Hepatocyte (in vitro differentiated cells): ENCODE results near the gene FGGY. TPM values are rescaled to one million over a fixed set of nuclear protein-coding genes. Genes with fewer than 3 reads are reported as not detected.
"Not testable (repeated sequence)": the region's sequence is repeated elsewhere in the genome, so short reads cannot be mapped to it uniquely, and the experiment has no call there.

Source experiments
- DNase-seq: peaks from one replicate; pipeline ENCODE4 v3.0.0-alpha.2; 2016; ENCODE audit warnings: low spot score
- H2AFZ ChIP-seq: fragments of 200-600 bp; sonication (generic); 2 replicates; pipeline ENCODE4 v1.6.0; 2016; ENCODE audit warnings: antibody characterized with exemption, mild to moderate bottlenecking
- H3K27ac ChIP-seq: fragments of 200-600 bp; sonication (generic); 2 replicates; pipeline ENCODE4 v1.5.1; 2016; ENCODE audit warnings: mild to moderate bottlenecking
- H3K27me3 ChIP-seq: fragments of 200-600 bp; sonication (generic); 2 replicates; pipeline ENCODE4 v1.6.1; 2016
- H3K36me3 ChIP-seq: fragments of 200-600 bp; sonication (generic); replicated peaks from 2 replicates; pipeline ENCODE4 v1.5.1; 2016; ENCODE audit warnings: low read depth; ENCODE audit not compliant: insufficient read depth
- H3K4me1 ChIP-seq: fragments of 200-600 bp; sonication (generic); 2 replicates; pipeline ENCODE4 v1.5.1; 2016; ENCODE audit warnings: mild to moderate bottlenecking, moderate library complexity; ENCODE audit not compliant: insufficient read depth
- H3K4me2 ChIP-seq: fragments of 200-600 bp; sonication (generic); 2 replicates; pipeline ENCODE4 v1.6.0; 2016
- H3K4me3 ChIP-seq: fragments of 200-600 bp; sonication (generic); 2 replicates; pipeline ENCODE4 v1.5.1; 2016; ENCODE audit warnings: mild to moderate bottlenecking
- H3K79me2 ChIP-seq: fragments of 200-600 bp; sonication (generic); 2 replicates; pipeline ENCODE4 v1.6.0; 2017; ENCODE audit warnings: mild to moderate bottlenecking
- H3K9me2 ChIP-seq: fragments of 200-600 bp; sonication (generic); replicated peaks from 2 replicates; pipeline ENCODE4 v1.6.0; 2017; ENCODE audit warnings: mild to moderate bottlenecking; ENCODE audit not compliant: insufficient read depth
- H3K9me3 ChIP-seq: fragments of 200-600 bp; sonication (generic); 2 replicates; pipeline ENCODE4 v1.5.1; 2016; ENCODE audit warnings: low read depth, mild to moderate bottlenecking
- H4K20me1 ChIP-seq: fragments of 200-600 bp; sonication (generic); 2 replicates; pipeline ENCODE4 v1.6.0; 2016; ENCODE audit warnings: mild to moderate bottlenecking; ENCODE audit not compliant: insufficient read depth, poor library complexity, severe bottlenecking
- EZH2 ChIP-seq: fragments of 200-600 bp; sonication (generic); IDR thresholded peaks from 2 replicates; pipeline ENCODE4 v1.6.1; 2016; ENCODE audit warnings: antibody characterized with exemption, mild to moderate bottlenecking, borderline replicate concordance
- EZH2phosphoT487 ChIP-seq: fragments of 200-600 bp; sonication (generic); IDR thresholded peaks from one replicate; pipeline ENCODE4 v1.6.1; 2018; ENCODE audit warnings: antibody characterized with exemption, mild to moderate bottlenecking, low read depth, moderate library complexity; ENCODE audit not compliant: unreplicated experiment, severe bottlenecking
- WGBS: methylation state at CpG from one replicate; pipeline ENCODE4 v1.1.6; 2016; ENCODE audit warnings: low lambda C conversion rate; ENCODE audit errors: missing lambda C conversion rate; 5-methylcytosine and 5-hydroxymethylcytosine counted together
- polyA plus RNA-seq: library from polyadenylated mRNA; unstranded; fragments of >200 nt; fragmentation: Nextera tagmentation; extraction: Ambion mirVana; gene quantifications from 2 replicates; pipeline ENCODE4 v1.2.1, GENCODE V29; 2016
- total RNA-seq: library from RNA; depleted of rRNA; stranded (reverse); fragments of >200 nt; gene quantifications from 2 replicates; pipeline ENCODE4 v1.2.3, GENCODE V29; 2014
- TF ChIP-seq, protein P1 (sequence below): fragments of 200-600 bp; sonication (generic); IDR thresholded peaks from 2 replicates; pipeline ENCODE4 v1.5.1; 2016; ENCODE audit warnings: antibody characterized with exemption, mild to moderate bottlenecking; ENCODE audit not compliant: poor library complexity

Gene FGGY
- total and polyA plus RNA-seq, 2 experiments from 2014 or later, result 18.0 to 20.6 TPM

GRCh38 chr1:59494145-59494833 is 197.4 kb downstream of the FGGY start:
- Histone ChIP-seq H3K27me3 (no peaks in the 10 kb centered on the region), H3K9me3 (no peaks in the 10 kb centered on the region), H2AFZ (no peak overlapping the region), H3K79me2 (no peaks in the 10 kb centered on the region), H3K27ac (peak overlapping the region; percentile 27), H3K4me1 (peaks cover 11% of the 10 kb centered on the region), H3K9me2 (no peaks in the 10 kb centered on the region), H3K4me3 (no peak overlapping the region), H3K36me3 (no peaks in the 10 kb centered on the region), H4K20me1 (no peaks in the 10 kb centered on the region), H3K4me2 (no peak overlapping the region)
- no peak for DNase-seq
- no peak for TF ChIP-seq EZH2phosphoT487
- TF ChIP-seq, protein P1, sequence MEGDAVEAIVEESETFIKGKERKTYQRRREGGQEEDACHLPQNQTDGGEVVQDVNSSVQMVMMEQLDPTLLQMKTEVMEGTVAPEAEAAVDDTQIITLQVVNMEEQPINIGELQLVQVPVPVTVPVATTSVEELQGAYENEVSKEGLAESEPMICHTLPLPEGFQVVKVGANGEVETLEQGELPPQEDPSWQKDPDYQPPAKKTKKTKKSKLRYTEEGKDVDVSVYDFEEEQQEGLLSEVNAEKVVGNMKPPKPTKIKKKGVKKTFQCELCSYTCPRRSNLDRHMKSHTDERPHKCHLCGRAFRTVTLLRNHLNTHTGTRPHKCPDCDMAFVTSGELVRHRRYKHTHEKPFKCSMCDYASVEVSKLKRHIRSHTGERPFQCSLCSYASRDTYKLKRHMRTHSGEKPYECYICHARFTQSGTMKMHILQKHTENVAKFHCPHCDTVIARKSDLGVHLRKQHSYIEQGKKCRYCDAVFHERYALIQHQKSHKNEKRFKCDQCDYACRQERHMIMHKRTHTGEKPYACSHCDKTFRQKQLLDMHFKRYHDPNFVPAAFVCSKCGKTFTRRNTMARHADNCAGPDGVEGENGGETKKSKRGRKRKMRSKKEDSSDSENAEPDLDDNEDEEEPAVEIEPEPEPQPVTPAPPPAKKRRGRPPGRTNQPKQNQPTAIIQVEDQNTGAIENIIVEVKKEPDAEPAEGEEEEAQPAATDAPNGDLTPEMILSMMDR, result no peak
- TF ChIP-seq EZH2, result no peak

DNA sequence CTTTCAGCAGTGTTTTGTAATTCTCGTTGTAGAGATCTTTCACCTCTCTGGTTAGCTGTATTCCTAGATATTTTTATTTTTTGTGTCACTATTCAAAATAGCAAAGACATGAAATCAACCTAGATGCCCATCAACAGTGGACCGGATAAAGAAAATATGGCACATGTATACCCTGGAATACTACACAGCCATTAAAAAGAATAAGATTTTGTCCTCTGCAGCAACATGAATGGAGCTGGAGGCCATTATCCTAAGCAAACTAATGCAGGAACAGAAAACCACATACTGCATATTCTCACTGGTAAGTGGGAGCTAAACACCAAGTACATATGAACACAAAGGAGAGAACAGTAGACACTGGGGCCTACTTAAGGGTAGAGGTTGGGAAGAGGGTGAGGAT is 199.3 kb downstream of the FGGY start:
- H2AFZ ChIP-seq, H3K27ac ChIP-seq, H3K9me3 ChIP-seq, H3K4me2 ChIP-seq, H3K27me3 ChIP-seq, DNase-seq, H3K4me3 ChIP-seq, H4K20me1 ChIP-seq, H3K79me2 ChIP-seq, H3K9me2 ChIP-seq, H3K36me3 ChIP-seq: not testable (repeated sequence)
- 98% methylated on average over 2 of the region's 2 CpGs for WGBS
- H3K4me1 ChIP-seq, result peaks cover 21% of the 10 kb centered on the region

DNA sequence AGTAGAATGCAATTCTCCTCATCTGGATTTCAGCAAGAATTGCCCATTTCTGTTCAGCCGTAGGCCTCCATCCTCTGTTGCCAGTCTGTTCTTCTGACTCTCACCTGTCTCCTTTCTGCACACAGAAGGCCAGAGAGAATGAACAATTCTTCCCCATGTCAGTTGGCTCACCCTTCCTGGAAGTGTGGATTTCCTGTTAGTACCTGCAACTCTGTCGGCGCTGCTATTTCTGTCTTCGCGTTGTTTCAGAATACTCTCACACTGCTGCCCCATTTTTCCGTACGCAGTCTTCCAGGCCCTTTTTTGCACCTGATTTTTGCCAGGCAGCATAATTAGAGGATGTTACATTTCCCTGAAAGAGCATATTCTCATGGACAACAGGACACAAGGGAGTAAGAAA is 200.7 kb downstream of the FGGY start:
- no peak overlapping the region for H3K4me3 ChIP-seq
- H3K4me1 ChIP-seq, result peaks cover 28% of the 10 kb centered on the region
- no peak overlapping the region for H3K27ac ChIP-seq
- H3K4me2 ChIP-seq, result no peak overlapping the region
- H3K36me3 ChIP-seq, result no peaks in the 10 kb centered on the region
- H3K9me2 ChIP-seq, result no peaks in the 10 kb centered on the region
- H3K9me3 ChIP-seq, result no peaks in the 10 kb centered on the region
- no peaks in the 10 kb centered on the region for H4K20me1 ChIP-seq
- TF ChIP-seq EZH2phosphoT487, result no peak
- TF ChIP-seq EZH2, result no peak
- TF ChIP-seq, protein P1, result no peak
- no peaks in the 10 kb centered on the region for H3K27me3 ChIP-seq
- H2AFZ ChIP-seq, result no peak overlapping the region
- 96% methylated on average over 7 of the region's 7 CpGs for WGBS
- DNase-seq, result no peak
- H3K79me2 ChIP-seq, result no peaks in the 10 kb centered on the region

GRCh38 chr1:59498640-59499039 is 201.7 kb downstream of the FGGY start:
- no peak overlapping the region for H2AFZ ChIP-seq
- no peaks in the 10 kb centered on the region for H3K27me3 ChIP-seq
- TF ChIP-seq, protein P1, result no peak
- TF ChIP-seq EZH2phosphoT487, result no peak
- TF ChIP-seq EZH2, result no peak
- no peaks in the 10 kb centered on the region for H3K9me2 ChIP-seq
- no peak overlapping the region for H3K4me3 ChIP-seq
- WGBS, result 57% methylated on average over 4 of the region's 4 CpGs
- no peaks in the 10 kb centered on the region for H4K20me1 ChIP-seq
- H3K9me3 ChIP-seq, result no peaks in the 10 kb centered on the region
- no peaks in the 10 kb centered on the region for H3K79me2 ChIP-seq
- H3K27ac ChIP-seq, result peak overlapping the region; percentile 80
- H3K4me2 ChIP-seq, result peak overlapping the region; percentile 38
- no peak for DNase-seq
- H3K36me3 ChIP-seq, result no peaks in the 10 kb centered on the region
- H3K4me1 ChIP-seq, result peaks cover 28% of the 10 kb centered on the region
